HepG2 (cell line): ENCODE measurements around the gene ULBP1. TPM values are rescaled to one million over a fixed set of nuclear protein-coding genes. Genes with fewer than 3 reads are reported as not detected.

Source experiments
- ATAC-seq: fragments of 200-7000 bp; cut with Tn5 transposase; 3 replicates; pipeline ENCODE4 v1.9.1; 2020; ENCODE audit warnings: mild to moderate bottlenecking, moderate library complexity
- BruUV-seq: library from RNA; stranded (reverse); fragments of 400-500 nt; replicated peaks from 2 replicates; lab custom pipeline; 2021; lab: Mats Ljungman, UMichigan
- CTCF ChIA-PET: fragments of 300-600 bp; formaldehyde crosslinking; extraction: SDS; loops from one replicate; lab custom pipeline; 2021; ENCODE audit warnings: low total read pairs, inconsistent platforms, low intra/inter-chr PET ratio; lab: Yijun Ruan, JAX
- POLR2A ChIA-PET: fragments of 350-600 bp; sonication (Branson Sonifier 250); formaldehyde crosslinking; loops from one replicate; lab custom pipeline; 2020; ENCODE audit warnings: antibody characterized with exemption, inconsistent platforms; lab: Yijun Ruan, JAX
- DNase-seq: peaks from one replicate; pipeline ENCODE4 v3.0.0-alpha.2; 2015; ENCODE audit warnings: low spot score
- FAIRE-seq: peaks from 3 replicates; lab custom pipeline; 2011; peaks lifted over from hg19 to GRCh38; lab: Jason Lieb, UNC
- H2AFZ ChIP-seq: one replicate; pipeline ENCODE4 v1.6.1; 2011; ENCODE audit warnings: low read length, inconsistent platforms
- H3K27ac ChIP-seq: fragments of 300-600 bp; 3 replicates; pipeline ENCODE4 v1.8.0; 2011; ENCODE audit warnings: mixed run types, mild to moderate bottlenecking, mixed read lengths, low read length, inconsistent platforms; ENCODE audit not compliant: insufficient read depth; ENCODE audit errors: extremely low read length
- H3K27me3 ChIP-seq, 2 experiments: fragments of 200-600 bp in 1 of 2; 2 replicates in 1 of 2; 3 replicates in 1 of 2; pipeline versions ENCODE4 v1.6.0 to v1.8.0; 2011; ENCODE audit warnings: low read length in 2 of 2, mild to moderate bottlenecking in 2 of 2, moderate library complexity in 2 of 2, inconsistent platforms in 1 of 2; ENCODE audit not compliant: insufficient read depth in 2 of 2, control insufficient read depth in 1 of 2
- H3K36me3 ChIP-seq, 2 experiments: fragments of 200-600 bp in 1 of 2; replicated peaks in 1 of 2; 2 replicates in 1 of 2; 3 replicates in 1 of 2; pipeline versions ENCODE4 v1.5.1 to v1.8.0; 2011; ENCODE audit warnings: low read length in 2 of 2, inconsistent platforms in 1 of 2; ENCODE audit not compliant: insufficient read depth in 2 of 2, control insufficient read depth in 1 of 2
- H3K4me1 ChIP-seq: 2 replicates; pipeline ENCODE4 v1.5.1; 2012; ENCODE audit warnings: low read length, inconsistent platforms; ENCODE audit not compliant: insufficient read depth
- H3K4me2 ChIP-seq: 2 replicates; pipeline ENCODE4 v1.6.0; 2011; ENCODE audit warnings: low read depth, low read length, inconsistent platforms
- H3K4me3 ChIP-seq, 3 experiments: fragments of 200-600 bp in 1 of 3; sonication (generic), shearing (Covaris generic) in 1 of 3; replicated peaks in 1 of 3; 2 replicates each; pipeline ENCODE4 v1.5.1; 2011 to 2016; ENCODE audit warnings: low read length in 3 of 3, inconsistent platforms in 2 of 3, low read depth in 2 of 3, mild to moderate bottlenecking in 2 of 3, control low read depth in 1 of 3, mixed read lengths in 1 of 3; ENCODE audit not compliant: insufficient read depth in 1 of 3
- H3K79me2 ChIP-seq: one replicate; pipeline ENCODE4 v1.6.1; 2011; ENCODE audit warnings: low read length, inconsistent platforms; ENCODE audit not compliant: insufficient read depth
- H3K9ac ChIP-seq: 2 replicates; pipeline ENCODE4 v1.6.0; 2011; ENCODE audit warnings: mild to moderate bottlenecking, low read depth, low read length, inconsistent platforms; ENCODE audit not compliant: insufficient read depth
- H3K9me3 ChIP-seq: 2 replicates; pipeline ENCODE4 v1.5.1; 2012; ENCODE audit warnings: mild to moderate bottlenecking, low read length
- H4K20me1 ChIP-seq: 2 replicates; pipeline ENCODE4 v1.6.0; 2011; ENCODE audit warnings: inconsistent platforms, mild to moderate bottlenecking, low read length, moderate library complexity; ENCODE audit not compliant: insufficient read depth
- HIC2 ChIP-seq: sonication (generic); formaldehyde crosslinking; IDR thresholded peaks from 2 replicates; pipeline ENCODE4 v1.9.0; 2022; ENCODE audit warnings: low read depth, missing genetic modification reagents
- HNF4A ChIP-seq: sonication (generic); formaldehyde crosslinking; IDR thresholded peaks from 2 replicates; pipeline ENCODE4 v1.4.0; 2020; ENCODE audit warnings: missing genetic modification reagents
- RAD21 ChIP-seq: fragments of 450-650 bp; formaldehyde crosslinking; IDR thresholded peaks from 2 replicates; pipeline ENCODE4 v1.5.0; 2020; ENCODE audit warnings: mild to moderate bottlenecking
- ZBTB20 ChIP-seq: sonication (generic); formaldehyde crosslinking; IDR thresholded peaks from 2 replicates; pipeline ENCODE4 v1.8.1; 2023; ENCODE audit warnings: missing genetic modification reagents, low read depth, mild to moderate bottlenecking, borderline replicate concordance
- ZBTB21 ChIP-seq: sonication (generic); formaldehyde crosslinking; IDR thresholded peaks from 2 replicates; pipeline ENCODE4 v1.4.0; 2020; ENCODE audit warnings: missing genetic modification reagents
- ZNF138 ChIP-seq: sonication (generic); formaldehyde crosslinking; IDR thresholded peaks from 2 replicates; pipeline ENCODE4 v1.5.0; 2020; ENCODE audit warnings: mild to moderate bottlenecking, low read depth, missing genetic modification reagents
- ZNF317 ChIP-seq: sonication (generic); formaldehyde crosslinking; IDR thresholded peaks from 2 replicates; pipeline ENCODE4 v1.5.0; 2020; ENCODE audit warnings: mild to moderate bottlenecking, missing genetic modification reagents
- ZNF562 ChIP-seq: sonication (generic); formaldehyde crosslinking; IDR thresholded peaks from 2 replicates; pipeline ENCODE4 v1.8.0; 2022; ENCODE audit warnings: missing genetic modification reagents, borderline replicate concordance
- WGBS: methylation state at CpG from one replicate; pipeline ENCODE4 v1.1.6; 2017; ENCODE audit warnings: low lambda C conversion rate; 5-methylcytosine and 5-hydroxymethylcytosine counted together
- in situ Hi-C: cut with HindIII; loops from 2 replicates; pipeline ENCODE4 v1.10.0; 2017; ENCODE audit warnings: low pct_unique_long_range_greater_than_20kb; ENCODE audit not compliant: extremely low pct_ligation_motif_present
- intact Hi-C: fragments of 100-400 bp; cut with micrococcal nuclease; formaldehyde crosslinking; loops from one replicate; pipeline ENCODE4 v1.10.0; 2022; ENCODE audit not compliant: unreplicated experiment
- polyA plus RNA-seq, 8 experiments: library from polyadenylated mRNA; depleted of rRNA in 3 of 8; stranded (reverse) in 7 of 8; unstranded in 1 of 8; fragments of >200 nt; fragmentation: Illumina TruSeq in 4 of 8; extraction: Trizol in 4 of 8; gene quantifications; 2 replicates each; pipeline versions ENCODE4 v1.2.1 to v1.2.3, GENCODE V29; 2011 to 2016; ENCODE audit warnings: low read depth in 4 of 8, missing spikeins in 1 of 8, mixed read lengths in 1 of 8; ENCODE audit not compliant: insufficient read depth in 1 of 8
- total RNA-seq, 5 experiments: library from RNA; depleted of rRNA; stranded (reverse); fragments of >200 nt; fragmentation: Illumina TruSeq; extraction: Trizol; gene quantifications; 2 replicates each; pipeline ENCODE4 v1.2.3, GENCODE V29; 2016; ENCODE audit warnings: low read depth in 1 of 5
- TF ChIP-seq, protein P1 (sequence below): sonication (generic); formaldehyde crosslinking; IDR thresholded peaks from 2 replicates; pipeline ENCODE4 v1.4.0; 2020; ENCODE audit warnings: mild to moderate bottlenecking, missing genetic modification reagents

ULBP1 gene
- total and polyA plus RNA-seq, 2 of the 13 experiments (the other 11 are each of a cell fraction or from before 2014, with no cell fraction given) = 0.04 to 0.09 TPM

DNA sequence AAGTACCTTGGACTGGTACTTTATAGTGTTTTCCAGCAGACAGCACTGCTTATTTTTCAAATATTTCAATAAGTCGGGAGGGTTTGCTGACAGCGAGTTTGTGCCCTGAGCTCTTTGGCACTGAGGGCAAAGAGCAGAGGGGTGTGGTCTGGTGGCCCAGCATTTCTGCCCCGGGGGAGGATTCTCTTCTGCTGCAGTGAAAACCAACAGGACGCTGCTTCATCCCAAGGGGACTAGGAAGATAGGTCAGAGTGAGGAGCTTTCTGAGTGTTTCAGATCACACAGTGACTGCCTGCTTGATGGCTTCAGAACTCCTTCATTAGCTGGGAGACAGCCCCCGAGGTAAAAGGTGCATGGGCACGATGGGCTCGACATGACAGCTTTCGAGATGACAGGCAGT, 13.3 kb upstream of the ULBP1 start:
- no peaks in the 10 kb centered on the region for H3K9me3 ChIP-seq
- in situ Hi-C loops (no loop called here), intact Hi-C loops (no loop called here)
- 0% methylated on average over 8 of the region's 8 CpGs for WGBS
- H3K79me2 ChIP-seq = no peaks in the 10 kb centered on the region
- TF ChIP-seq HNF4A (peak; percentile 53), ZBTB21 (CRISPR knock-in tag) (no peak), ZNF562 (CRISPR knock-in tag) (no peak), RAD21 (CRISPR knock-in tag) (no peak), ZNF317 (CRISPR knock-in tag) (no peak), ZBTB20 (CRISPR knock-in tag) (no peak), ZNF138 (no peak), HIC2 (CRISPR knock-in tag) (peak; percentile 39; the same call in 1 of the 2 replicates)
- TF ChIP-seq, protein P1, sequence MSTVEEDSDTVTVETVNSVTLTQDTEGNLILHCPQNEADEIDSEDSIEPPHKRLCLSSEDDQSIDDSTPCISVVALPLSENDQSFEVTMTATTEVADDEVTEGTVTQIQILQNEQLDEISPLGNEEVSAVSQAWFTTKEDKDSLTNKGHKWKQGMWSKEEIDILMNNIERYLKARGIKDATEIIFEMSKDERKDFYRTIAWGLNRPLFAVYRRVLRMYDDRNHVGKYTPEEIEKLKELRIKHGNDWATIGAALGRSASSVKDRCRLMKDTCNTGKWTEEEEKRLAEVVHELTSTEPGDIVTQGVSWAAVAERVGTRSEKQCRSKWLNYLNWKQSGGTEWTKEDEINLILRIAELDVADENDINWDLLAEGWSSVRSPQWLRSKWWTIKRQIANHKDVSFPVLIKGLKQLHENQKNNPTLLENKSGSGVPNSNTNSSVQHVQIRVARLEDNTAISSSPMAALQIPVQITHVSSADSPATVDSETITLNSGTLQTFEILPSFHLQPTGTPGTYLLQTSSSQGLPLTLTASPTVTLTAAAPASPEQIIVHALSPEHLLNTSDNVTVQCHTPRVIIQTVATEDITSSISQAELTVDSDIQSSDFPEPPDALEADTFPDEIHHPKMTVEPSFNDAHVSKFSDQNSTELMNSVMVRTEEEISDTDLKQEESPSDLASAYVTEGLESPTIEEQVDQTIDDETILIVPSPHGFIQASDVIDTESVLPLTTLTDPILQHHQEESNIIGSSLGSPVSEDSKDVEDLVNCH = no peak
- no peak overlapping the region for H2AFZ ChIP-seq
- DNase-seq (no peak), FAIRE-seq (no peak), ATAC-seq (peak; percentile 41)
- H3K27ac ChIP-seq = no peak overlapping the region
- peaks cover 10% of the 10 kb centered on the region for H3K4me1 ChIP-seq
- ChIA-PET CTCF (no interaction called here), POLR2A (interaction anchor here (0.6 kb wide), 1 partner anchor 44 kb away, joined by 4 read pairs; no protein-coding TSS in a partner anchor)
- H3K4me2 ChIP-seq = peak overlapping the region; percentile 25; the same call in 1 of the 2 replicates
- H3K4me3 ChIP-seq = no peak overlapping the region; a peak in 1 of 6 replicates
- H3K36me3 ChIP-seq = no peaks in the 10 kb centered on the region
- H3K27me3 ChIP-seq = peaks cover 5 to 57% of the 10 kb centered on the region in 2 experiments
- H3K9ac ChIP-seq = no peak overlapping the region
- no peaks in the 10 kb centered on the region; the same call in 1 of the 2 replicates for H4K20me1 ChIP-seq
- BruUV-seq = no TSS peak
